Endothelial cell of umbilical vein (primary cell): Measurements from ENCODE around the gene ZNF525. TPM values are rescaled to one million over a fixed set of nuclear protein-coding genes. Genes with fewer than 3 reads are reported as not detected.

Source experiments
- BruUV-seq: library from RNA; stranded (reverse); fragments of 400-500 nt; replicated peaks from 2 replicates; lab custom pipeline; 2021; lab: Mats Ljungman, UMichigan
- CTCF ChIA-PET: fragments of 300-600, 350-600 bp; sonication (Branson Sonifier 250); formaldehyde crosslinking; loops from one replicate; lab custom pipeline; 2021; ENCODE audit warnings: antibody characterized with exemption, inconsistent platforms; lab: Charles Lee
- POLR2A ChIA-PET: fragments of 300-600, 350-600 bp; sonication (Branson Sonifier 250); formaldehyde crosslinking; loops from one replicate; lab custom pipeline; 2021; ENCODE audit warnings: antibody characterized with exemption, inconsistent platforms; lab: Charles Lee
- DNase-seq: peaks from one replicate; pipeline ENCODE4 v3.0.0-alpha.2; 2011; ENCODE audit warnings: low read depth, low spot score
- FAIRE-seq: peaks from 2 replicates; lab custom pipeline; 2011; peaks lifted over from hg19 to GRCh38; lab: Jason Lieb, UNC
- H2AFZ ChIP-seq: 2 replicates; pipeline ENCODE4 v1.6.0; 2012; ENCODE audit warnings: low read depth, low read length, control low read depth, inconsistent platforms
- H3K27ac ChIP-seq: 2 replicates; pipeline ENCODE4 v1.5.1; 2011; ENCODE audit warnings: low read depth, mild to moderate bottlenecking, control low read depth, low read length, moderate library complexity; ENCODE audit not compliant: insufficient read depth
- H3K27me3 ChIP-seq, 2 experiments: 2 replicates each; pipeline versions ENCODE4 v1.6.0 to v1.6.1; 2011; ENCODE audit warnings: low read length in 2 of 2, mixed read lengths in 1 of 2; ENCODE audit not compliant: control insufficient read depth in 2 of 2, insufficient read depth in 2 of 2
- H3K36me3 ChIP-seq, 2 experiments: 2 replicates in 1 of 2; 3 replicates in 1 of 2; pipeline ENCODE4 v1.5.1; 2011; ENCODE audit warnings: low read length in 2 of 2, mild to moderate bottlenecking in 1 of 2, moderate library complexity in 1 of 2; ENCODE audit not compliant: control insufficient read depth in 2 of 2, insufficient read depth in 2 of 2; ENCODE audit errors: extremely low read depth in 1 of 2
- H3K4me1 ChIP-seq: 3 replicates; pipeline ENCODE4 v1.5.1; 2011; ENCODE audit warnings: mild to moderate bottlenecking, low read length; ENCODE audit not compliant: control insufficient read depth, insufficient read depth; ENCODE audit errors: extremely low read depth
- H3K4me2 ChIP-seq: 2 replicates; pipeline ENCODE4 v1.6.1; 2011; ENCODE audit warnings: low read length, control low read depth, mixed read lengths; ENCODE audit not compliant: insufficient read depth
- H3K4me3 ChIP-seq, 3 experiments: fragments of 200-600 bp in 1 of 3; sonication (generic), shearing (Covaris generic) in 1 of 3; replicated peaks in 1 of 3; 2 replicates each; pipeline ENCODE4 v1.5.1; 2011 to 2016; ENCODE audit warnings: control low read depth in 3 of 3, low read length in 3 of 3, mild to moderate bottlenecking in 2 of 3, inconsistent platforms in 1 of 3, low read depth in 1 of 3, moderate library complexity in 1 of 3; ENCODE audit not compliant: insufficient read depth in 1 of 3
- H3K79me2 ChIP-seq: 2 replicates; pipeline ENCODE4 v1.6.0; 2012; ENCODE audit warnings: low read length, inconsistent platforms; ENCODE audit not compliant: control insufficient read depth, insufficient read depth
- H3K9ac ChIP-seq: replicated peaks from 2 replicates; pipeline ENCODE3; 2011; ENCODE audit warnings: low read length, control low read depth; ENCODE audit not compliant: insufficient read depth; ENCODE audit errors: extremely low read depth
- H3K9me1 ChIP-seq: replicated peaks from 3 replicates; pipeline ENCODE4 v1.6.0; 2011; ENCODE audit warnings: mild to moderate bottlenecking, low read length; ENCODE audit not compliant: control insufficient read depth, insufficient read depth; ENCODE audit errors: extremely low read depth
- H3K9me3 ChIP-seq: replicated peaks from 2 replicates; pipeline ENCODE4 v1.5.1; 2012; ENCODE audit warnings: low read length, inconsistent platforms; ENCODE audit not compliant: control insufficient read depth, insufficient read depth
- H4K20me1 ChIP-seq: replicated peaks from 2 replicates; pipeline ENCODE3; 2011; ENCODE audit warnings: mild to moderate bottlenecking, low read length; ENCODE audit not compliant: control insufficient read depth, insufficient read depth; ENCODE audit errors: extremely low read depth
- GATA2 ChIP-seq: IDR thresholded peaks from 2 replicates; pipeline ENCODE4 v1.7.0; 2011; ENCODE audit warnings: low read depth, mild to moderate bottlenecking, moderate library complexity, mixed read lengths, low read length; ENCODE audit not compliant: insufficient read length, insufficient read depth
- MAX ChIP-seq: IDR thresholded peaks from 2 replicates; pipeline ENCODE4 v1.6.1; 2011; ENCODE audit not compliant: insufficient read depth, insufficient read length
- MYC ChIP-seq: IDR thresholded peaks from one replicate; pipeline ENCODE4 v1.6.1; 2011; ENCODE audit warnings: mild to moderate bottlenecking, low read depth, low read length
- dilution Hi-C: fragments of 300-500 bp; cut with MboI; formaldehyde crosslinking; loops from one replicate; pipeline ENCODE4 v1.15.0; 2019; ENCODE audit warnings: low sequenced_read_pairs; ENCODE audit not compliant: extremely low pct_ligation_motif_present
- intact Hi-C: fragments of 100-400 bp; cut with micrococcal nuclease; formaldehyde crosslinking; loops from one replicate; pipeline ENCODE4 v1.10.0; 2022
- polyA plus RNA-seq, 4 experiments: library from polyadenylated mRNA; depleted of rRNA in 3 of 4; stranded (reverse) in 3 of 4; unstranded in 1 of 4; fragments of >200 nt; gene quantifications; 2 replicates each; pipeline versions ENCODE4 v1.2.1 to v1.2.3, GENCODE V29; 2011 to 2012; ENCODE audit warnings: missing spikeins in 1 of 4
- total RNA-seq: library from RNA; stranded (reverse); gene quantifications from 2 replicates; pipeline ENCODE4 v1.2.3, GENCODE V29; 2021
- TF ChIP-seq, protein P1 (sequence below), 2 donors: IDR thresholded peaks; 1 replicate in 1 of 2; 2 replicates in 1 of 2; pipeline ENCODE4 v1.5.1; 2011; ENCODE audit warnings: low read length in 2 of 2, mild to moderate bottlenecking in 2 of 2, moderate library complexity in 2 of 2, control low read depth in 1 of 2, inconsistent platforms in 1 of 2, low read depth in 1 of 2; ENCODE audit not compliant: insufficient read depth in 1 of 2; ENCODE audit errors: extremely low read depth in 1 of 2

The ZNF525 gene
- total and polyA plus RNA-seq, 2 donors (not counting 3 experiments of a cell fraction or from before 2014, with no cell fraction given) = 0.59 to 3.8 TPM

DNA sequence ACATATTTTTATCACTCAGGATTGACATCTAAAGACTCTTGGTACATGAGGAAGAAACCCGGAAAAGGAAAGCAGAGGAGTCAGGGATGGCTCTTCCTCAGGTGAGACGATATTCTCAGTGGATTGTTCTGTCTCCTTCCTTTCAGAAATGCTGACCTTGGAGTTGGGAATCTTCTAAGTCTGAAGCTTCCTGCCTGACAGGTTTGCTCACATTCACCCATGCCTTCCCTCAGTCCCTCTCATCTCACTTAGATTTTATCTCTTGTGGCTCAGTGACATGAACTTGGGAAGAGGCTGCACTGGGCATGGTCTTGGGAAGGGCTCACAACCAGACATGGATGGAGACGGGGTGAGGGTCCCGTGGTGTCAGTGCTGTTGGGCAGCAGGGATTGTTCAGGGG, 6.7 kb downstream of the ZNF525 start:
- Histone ChIP-seq H2AFZ (no peak overlapping the region), H3K27ac (no peak overlapping the region), H3K9ac (no peak overlapping the region), H3K4me3 (no peak overlapping the region), H3K9me3 (no peaks in the 10 kb centered on the region), H3K9me1 (no peaks in the 10 kb centered on the region), H3K4me1 (no peaks in the 10 kb centered on the region), H3K4me2 (no peak overlapping the region), H3K79me2 (no peaks in the 10 kb centered on the region), H4K20me1 (no peaks in the 10 kb centered on the region), H3K27me3 (no peaks in the 10 kb centered on the region), H3K36me3 (no peaks in the 10 kb centered on the region)
- no TSS peak for BruUV-seq
- dilution Hi-C loops = no loop called here
- FAIRE-seq (no peak), DNase-seq (no peak)
- ChIA-PET POLR2A (no interaction called here), CTCF (no interaction called here)
- intact Hi-C loops = no loop called here
- TF ChIP-seq GATA2 = no peak
- TF ChIP-seq MAX = no peak
- TF ChIP-seq MYC = no peak

- Histone ChIP-seq H3K9me3 (no peaks in the 10 kb centered on the region), H3K36me3 (no peaks in the 10 kb centered on the region), H3K27me3 (no peaks in the 10 kb centered on the region), H3K4me2 (no peak overlapping the region), H3K9ac (no peak overlapping the region), H3K4me1 (no peaks in the 10 kb centered on the region), H3K79me2 (no peaks in the 10 kb centered on the region), H4K20me1 (no peaks in the 10 kb centered on the region), H2AFZ (no peak overlapping the region), H3K9me1 (no peaks in the 10 kb centered on the region), H3K4me3 (no peak overlapping the region), H3K27ac (no peak overlapping the region)
- dilution Hi-C loops (no loop called here), intact Hi-C loops (no loop called here)
- DNase-seq (no peak), FAIRE-seq (no peak)
- CTCF ChIA-PET = interaction anchor here (1.5 kb wide), 1 partner anchor 14 kb away, joined by 4 read pairs; no protein-coding TSS in a partner anchor
- no TSS peak for BruUV-seq
- TF ChIP-seq, protein P1, sequence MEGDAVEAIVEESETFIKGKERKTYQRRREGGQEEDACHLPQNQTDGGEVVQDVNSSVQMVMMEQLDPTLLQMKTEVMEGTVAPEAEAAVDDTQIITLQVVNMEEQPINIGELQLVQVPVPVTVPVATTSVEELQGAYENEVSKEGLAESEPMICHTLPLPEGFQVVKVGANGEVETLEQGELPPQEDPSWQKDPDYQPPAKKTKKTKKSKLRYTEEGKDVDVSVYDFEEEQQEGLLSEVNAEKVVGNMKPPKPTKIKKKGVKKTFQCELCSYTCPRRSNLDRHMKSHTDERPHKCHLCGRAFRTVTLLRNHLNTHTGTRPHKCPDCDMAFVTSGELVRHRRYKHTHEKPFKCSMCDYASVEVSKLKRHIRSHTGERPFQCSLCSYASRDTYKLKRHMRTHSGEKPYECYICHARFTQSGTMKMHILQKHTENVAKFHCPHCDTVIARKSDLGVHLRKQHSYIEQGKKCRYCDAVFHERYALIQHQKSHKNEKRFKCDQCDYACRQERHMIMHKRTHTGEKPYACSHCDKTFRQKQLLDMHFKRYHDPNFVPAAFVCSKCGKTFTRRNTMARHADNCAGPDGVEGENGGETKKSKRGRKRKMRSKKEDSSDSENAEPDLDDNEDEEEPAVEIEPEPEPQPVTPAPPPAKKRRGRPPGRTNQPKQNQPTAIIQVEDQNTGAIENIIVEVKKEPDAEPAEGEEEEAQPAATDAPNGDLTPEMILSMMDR (IDR thresholded peaks at IDR 0.05; ENCODE audit: extremely low read depth in 1 of 2, insufficient read depth in 1 of 2, low read depth in 1 of 2, low read length in 2 of 2) = no peak
- TF ChIP-seq MAX = no peak
- POLR2A ChIA-PET = no interaction called here
These were observed 8.8 kb downstream of the ZNF525 start for GRCh38 chr19:53374288-53374687.
